Measurements from ENCODE around the gene GRXCR1.

DNA sequence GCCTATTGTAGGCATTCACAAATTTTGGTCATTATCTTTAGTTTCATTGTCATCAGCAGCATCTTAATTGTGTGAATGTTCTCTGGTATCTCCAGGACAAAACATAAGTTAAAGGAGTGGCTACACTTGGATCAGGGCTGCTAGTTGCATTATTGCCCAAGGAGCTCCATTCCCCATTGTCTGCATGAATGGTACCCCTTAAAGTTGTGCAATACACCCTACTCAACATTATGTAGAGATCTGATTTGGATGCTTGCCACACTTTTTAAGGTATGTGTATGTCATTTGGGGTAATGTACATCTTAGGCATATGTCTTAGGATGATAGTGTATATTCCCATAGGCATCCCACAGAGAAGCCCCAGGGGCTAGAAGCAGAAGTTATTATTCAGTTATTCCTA is 2.9 kb downstream of the GRXCR1 start:
- TF ChIP-seq, protein P1, sequence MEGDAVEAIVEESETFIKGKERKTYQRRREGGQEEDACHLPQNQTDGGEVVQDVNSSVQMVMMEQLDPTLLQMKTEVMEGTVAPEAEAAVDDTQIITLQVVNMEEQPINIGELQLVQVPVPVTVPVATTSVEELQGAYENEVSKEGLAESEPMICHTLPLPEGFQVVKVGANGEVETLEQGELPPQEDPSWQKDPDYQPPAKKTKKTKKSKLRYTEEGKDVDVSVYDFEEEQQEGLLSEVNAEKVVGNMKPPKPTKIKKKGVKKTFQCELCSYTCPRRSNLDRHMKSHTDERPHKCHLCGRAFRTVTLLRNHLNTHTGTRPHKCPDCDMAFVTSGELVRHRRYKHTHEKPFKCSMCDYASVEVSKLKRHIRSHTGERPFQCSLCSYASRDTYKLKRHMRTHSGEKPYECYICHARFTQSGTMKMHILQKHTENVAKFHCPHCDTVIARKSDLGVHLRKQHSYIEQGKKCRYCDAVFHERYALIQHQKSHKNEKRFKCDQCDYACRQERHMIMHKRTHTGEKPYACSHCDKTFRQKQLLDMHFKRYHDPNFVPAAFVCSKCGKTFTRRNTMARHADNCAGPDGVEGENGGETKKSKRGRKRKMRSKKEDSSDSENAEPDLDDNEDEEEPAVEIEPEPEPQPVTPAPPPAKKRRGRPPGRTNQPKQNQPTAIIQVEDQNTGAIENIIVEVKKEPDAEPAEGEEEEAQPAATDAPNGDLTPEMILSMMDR (IDR thresholded peaks at IDR 0.05): no peak
- no peak for TF ChIP-seq POLR2A (IDR thresholded peaks at IDR 0.05)
